ENCODE results near the gene ITPRID1. TPM values are rescaled to one million over a fixed set of nuclear protein-coding genes. Genes with fewer than 3 reads are reported as not detected.

ITPRID1 gene
- total RNA-seq, 1 donor from 2014 or later = not detected

GRCh38 chr7:31633467-31633866, 119.6 kb downstream of the ITPRID1 start:
- Mint-ChIP-seq H3K36me3 (ENCODE audit: low read depth) (no peaks in the 10 kb centered on the region), H3K27me3 (ENCODE audit: low read depth) (peaks cover 2% of the 10 kb centered on the region), H3K9me3 (no peaks in the 10 kb centered on the region), H3K4me3 (no peak overlapping the region), H3K4me1 (no peaks in the 10 kb centered on the region), H3K27ac (ENCODE audit: unreplicated experiment) (no peak overlapping the region)
- TF ChIP-seq, protein P1, sequence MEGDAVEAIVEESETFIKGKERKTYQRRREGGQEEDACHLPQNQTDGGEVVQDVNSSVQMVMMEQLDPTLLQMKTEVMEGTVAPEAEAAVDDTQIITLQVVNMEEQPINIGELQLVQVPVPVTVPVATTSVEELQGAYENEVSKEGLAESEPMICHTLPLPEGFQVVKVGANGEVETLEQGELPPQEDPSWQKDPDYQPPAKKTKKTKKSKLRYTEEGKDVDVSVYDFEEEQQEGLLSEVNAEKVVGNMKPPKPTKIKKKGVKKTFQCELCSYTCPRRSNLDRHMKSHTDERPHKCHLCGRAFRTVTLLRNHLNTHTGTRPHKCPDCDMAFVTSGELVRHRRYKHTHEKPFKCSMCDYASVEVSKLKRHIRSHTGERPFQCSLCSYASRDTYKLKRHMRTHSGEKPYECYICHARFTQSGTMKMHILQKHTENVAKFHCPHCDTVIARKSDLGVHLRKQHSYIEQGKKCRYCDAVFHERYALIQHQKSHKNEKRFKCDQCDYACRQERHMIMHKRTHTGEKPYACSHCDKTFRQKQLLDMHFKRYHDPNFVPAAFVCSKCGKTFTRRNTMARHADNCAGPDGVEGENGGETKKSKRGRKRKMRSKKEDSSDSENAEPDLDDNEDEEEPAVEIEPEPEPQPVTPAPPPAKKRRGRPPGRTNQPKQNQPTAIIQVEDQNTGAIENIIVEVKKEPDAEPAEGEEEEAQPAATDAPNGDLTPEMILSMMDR (conservative IDR thresholded peaks at IDR 0.05) = no peak
- no peak for DNase-seq (ENCODE audit: low read depth, low spot score)

- Mint-ChIP-seq H3K4me1 (no peaks in the 10 kb centered on the region), H3K36me3 (ENCODE audit: low read depth) (no peaks in the 10 kb centered on the region), H3K27me3 (ENCODE audit: low read depth) (peaks cover 2% of the 10 kb centered on the region), H3K4me3 (no peak overlapping the region), H3K27ac (ENCODE audit: unreplicated experiment) (no peak overlapping the region), H3K9me3 (no peaks in the 10 kb centered on the region)
- peak; percentile 53 for DNase-seq (ENCODE audit: low read depth, low spot score)
- TF ChIP-seq, protein P1 (conservative IDR thresholded peaks at IDR 0.05) = peak; percentile 83
These were observed 120.1 kb downstream of the ITPRID1 start for GRCh38 chr7:31633894-31634494.

DNA sequence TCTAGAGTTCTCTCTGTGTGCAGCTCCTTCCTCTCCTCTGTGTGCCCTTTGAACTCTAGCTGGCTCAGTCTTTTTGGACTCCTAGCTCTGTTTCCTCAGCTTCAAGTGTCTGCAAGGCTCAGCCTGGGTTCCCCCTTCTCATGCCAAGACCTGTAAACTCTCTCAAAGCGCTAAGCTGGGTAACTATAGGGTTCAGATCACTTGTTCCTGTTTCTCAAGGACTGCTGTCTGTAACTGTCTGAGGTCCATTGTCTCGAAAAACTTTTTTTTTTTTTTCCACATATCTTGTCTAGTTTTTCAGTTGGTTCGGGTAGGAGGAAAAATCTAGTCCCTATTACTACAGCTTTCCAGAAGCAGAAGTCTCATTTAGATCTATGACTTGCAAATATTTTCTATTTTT, 126.5 kb downstream of the ITPRID1 start:
- peaks cover 4% of the 10 kb centered on the region for H3K4me1 Mint-ChIP-seq
- H3K27me3 Mint-ChIP-seq (ENCODE audit: low read depth) = peaks cover 2% of the 10 kb centered on the region
- DNase-seq (ENCODE audit: low read depth, low spot score) = no peak
- no peaks in the 10 kb centered on the region for H3K36me3 Mint-ChIP-seq (ENCODE audit: low read depth)
- H3K4me3 Mint-ChIP-seq = no peak overlapping the region
- TF ChIP-seq, protein P1 (conservative IDR thresholded peaks at IDR 0.05) = no peak
- H3K27ac Mint-ChIP-seq (ENCODE audit: unreplicated experiment) = no peak overlapping the region
- H3K9me3 Mint-ChIP-seq = peaks cover 6% of the 10 kb centered on the region

DNA sequence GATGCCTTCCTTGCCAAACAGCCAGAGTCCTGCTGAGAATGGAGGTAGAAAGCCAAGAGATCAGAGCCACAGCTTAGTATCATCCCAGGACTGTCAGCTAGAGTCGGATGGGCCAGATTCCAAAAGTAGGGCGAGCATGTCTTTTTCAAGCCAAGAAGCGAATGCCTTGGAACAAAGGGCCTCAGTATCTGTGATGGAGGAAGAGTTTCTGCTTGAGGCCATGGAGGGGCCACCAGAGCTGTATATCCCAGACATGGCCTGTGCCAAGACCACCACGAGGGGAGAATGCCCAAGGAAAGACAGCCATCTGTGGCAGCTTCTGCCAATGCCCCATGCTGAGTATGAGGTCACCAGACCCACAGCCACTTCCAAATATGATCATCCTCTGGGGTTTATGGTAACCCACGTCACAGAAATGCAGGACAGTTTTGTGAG, 128.8 kb downstream of the ITPRID1 start:
- Mint-ChIP-seq H3K4me3 (no peak overlapping the region), H3K4me1 (peaks cover 13% of the 10 kb centered on the region), H3K36me3 (ENCODE audit: low read depth) (no peaks in the 10 kb centered on the region), H3K27ac (ENCODE audit: unreplicated experiment) (no peak overlapping the region), H3K9me3 (peaks cover 6% of the 10 kb centered on the region), H3K27me3 (ENCODE audit: low read depth) (peaks cover 2% of the 10 kb centered on the region)
- TF ChIP-seq, protein P1 (conservative IDR thresholded peaks at IDR 0.05) = no peak
- DNase-seq (ENCODE audit: low read depth, low spot score) = no peak

GRCh38 chr7:31646942-31647341, 133.1 kb downstream of the ITPRID1 start:
- TF ChIP-seq, protein P1 (conservative IDR thresholded peaks at IDR 0.05) = no peak
- peaks cover 21% of the 10 kb centered on the region for H3K4me1 Mint-ChIP-seq
- H3K27me3 Mint-ChIP-seq (ENCODE audit: low read depth) = peaks cover 2% of the 10 kb centered on the region
- no peak overlapping the region for H3K27ac Mint-ChIP-seq (ENCODE audit: unreplicated experiment)
- peaks cover 2% of the 10 kb centered on the region for H3K9me3 Mint-ChIP-seq
- H3K4me3 Mint-ChIP-seq = no peak overlapping the region
- no peak for DNase-seq (ENCODE audit: low read depth, low spot score)
- no peaks in the 10 kb centered on the region for H3K36me3 Mint-ChIP-seq (ENCODE audit: low read depth)

Data from neural crest cell (in vitro differentiated cells).